Liver (tissue), 9 donors: ENCODE data around the gene PARM1. TPM values are rescaled to one million over a fixed set of nuclear protein-coding genes. Genes with fewer than 3 reads are reported as not detected.

Source experiments
- DNase-seq: peaks from one replicate; pipeline ENCODE4 v3.0.0-alpha.2; 2017; ENCODE audit warnings: low spot score
- H3K27ac ChIP-seq, 2 donors: one replicate each; pipeline ENCODE4 v1.7.0; 2013; ENCODE audit warnings: inconsistent platforms in 2 of 2, low read length in 2 of 2, control low read depth in 1 of 2, low read depth in 1 of 2, mild to moderate bottlenecking in 1 of 2
- H3K27me3 ChIP-seq, 4 donors: one replicate each; pipeline versions ENCODE4 v1.6.1 to v1.7.0; 2013; ENCODE audit warnings: low read length in 3 of 4, inconsistent platforms in 1 of 4, mild to moderate bottlenecking in 1 of 4, moderate library complexity in 1 of 4; ENCODE audit not compliant: control insufficient read depth in 4 of 4, insufficient read depth in 4 of 4
- H3K36me3 ChIP-seq, 4 donors: one replicate each; pipeline versions ENCODE4 v1.6.1 to v1.7.0; 2013; ENCODE audit warnings: low read length in 3 of 4, mild to moderate bottlenecking in 3 of 4, low read depth in 1 of 4, moderate library complexity in 1 of 4; ENCODE audit not compliant: control insufficient read depth in 4 of 4, insufficient read depth in 3 of 4
- H3K4me1 ChIP-seq, 4 donors: one replicate each; pipeline versions ENCODE4 v1.6.1 to v1.7.0; 2013; ENCODE audit warnings: low read length in 3 of 4, mild to moderate bottlenecking in 3 of 4, moderate library complexity in 1 of 4; ENCODE audit not compliant: control insufficient read depth in 4 of 4, insufficient read depth in 4 of 4
- H3K4me3 ChIP-seq, 3 donors: one replicate each; pipeline versions ENCODE4 v1.6.1 to v1.7.0; 2013; ENCODE audit warnings: low read length in 3 of 3, control low read depth in 1 of 3, low read depth in 1 of 3, mild to moderate bottlenecking in 1 of 3
- H3K9ac ChIP-seq, 2 donors: one replicate each; pipeline ENCODE4 v1.7.0; 2013; ENCODE audit warnings: low read length in 2 of 2, mild to moderate bottlenecking in 2 of 2, moderate library complexity in 2 of 2, control low read depth in 1 of 2, low read depth in 1 of 2
- H3K9me3 ChIP-seq, 4 donors: one replicate each; pipeline versions ENCODE4 v1.6.1 to v1.7.0; 2013; ENCODE audit warnings: low read length in 3 of 4; ENCODE audit not compliant: control insufficient read depth in 4 of 4
- EGR1 ChIP-seq, 2 donors: IDR thresholded peaks; 2 replicates each; pipeline ENCODE4 v1.6.1; 2016 to 2018; ENCODE audit warnings: antibody characterized with exemption in 2 of 2, low read depth in 2 of 2
- FOXA1 ChIP-seq: IDR thresholded peaks from 2 replicates; pipeline ENCODE4 v1.6.1; 2016; ENCODE audit warnings: antibody characterized with exemption
- GABPA ChIP-seq, 2 donors: IDR thresholded peaks in 1 of 2; conservative IDR thresholded peaks in 1 of 2; 2 replicates each; pipeline ENCODE4 v1.6.1; 2016; ENCODE audit warnings: antibody characterized with exemption in 2 of 2, mild to moderate bottlenecking in 1 of 2, moderate library complexity in 1 of 2
- HNF4G ChIP-seq: IDR thresholded peaks from 2 replicates; pipeline ENCODE4 v1.6.1; 2016; ENCODE audit warnings: antibody characterized with exemption
- JUND ChIP-seq, 2 donors: IDR thresholded peaks; 2 replicates each; pipeline ENCODE4 v1.6.1; 2016; ENCODE audit warnings: antibody characterized with exemption in 2 of 2
- NR2F2 ChIP-seq: IDR thresholded peaks from 2 replicates; pipeline ENCODE4 v1.6.1; 2016; ENCODE audit warnings: antibody characterized with exemption
- REST ChIP-seq: IDR thresholded peaks from 2 replicates; pipeline ENCODE4 v1.6.1; 2016; ENCODE audit warnings: antibody characterized with exemption, mild to moderate bottlenecking
- RXRA ChIP-seq, 2 donors: IDR thresholded peaks; 2 replicates each; pipeline ENCODE4 v1.6.1; 2017 to 2018; ENCODE audit warnings: antibody characterized with exemption in 2 of 2, mild to moderate bottlenecking in 1 of 2
- SP1 ChIP-seq: IDR thresholded peaks from 2 replicates; pipeline ENCODE4 v1.6.1; 2018; ENCODE audit warnings: antibody characterized with exemption, mild to moderate bottlenecking
- TAF1 ChIP-seq: conservative IDR thresholded peaks from 2 replicates; pipeline ENCODE4 v1.6.1; 2016; ENCODE audit warnings: antibody characterized with exemption, mild to moderate bottlenecking
- WGBS: extraction: QIAGEN DNeasy Blood & Tissue Kit; methylation state at CpG from one replicate; pipeline ENCODE4 v1.1.7; 2013; 5-methylcytosine and 5-hydroxymethylcytosine counted together
- polyA plus RNA-seq, 2 donors: library from polyadenylated mRNA; stranded (reverse) in 1 of 2; unstranded in 1 of 2; fragments of 200-250 nt in 1 of 2; fragments of >200 nt in 1 of 2; fragmentation: Nextera tagmentation in 1 of 2; extraction: Ambion mirVana in 1 of 2; gene quantifications; one replicate each; pipeline versions ENCODE4 v1.2.1 to v1.2.3, GENCODE V29; 2013 to 2015
- total RNA-seq, 2 donors: library from RNA; depleted of rRNA; stranded (reverse); fragments of >200 nt; gene quantifications; one replicate each; pipeline ENCODE4 v1.2.3, GENCODE V29; 2014
- TF ChIP-seq, protein P1 (sequence below): IDR thresholded peaks from 2 replicates; pipeline ENCODE4 v1.6.1; 2016; ENCODE audit warnings: antibody characterized with exemption
- TF ChIP-seq, protein P2 (sequence below): IDR thresholded peaks from 2 replicates; pipeline ENCODE4 v1.6.1; 2016; ENCODE audit warnings: antibody characterized with exemption
- TF ChIP-seq, protein P3 (sequence below): fragments of 150-350 bp; IDR thresholded peaks from 2 replicates; pipeline ENCODE4 v1.5.1; 2017; ENCODE audit warnings: improper control_type of control experiment, low read depth, low read length; ENCODE audit not compliant: missing input control
- donor health status: healthy.
- donor health status: healthy.
- donor health status: healthy.
- donor health status: healthy.
- donor health status: healthy.

Gene PARM1
- total and polyA plus RNA-seq, 4 donors: 0.42 to 2.2 (median 0.74) TPM

DNA sequence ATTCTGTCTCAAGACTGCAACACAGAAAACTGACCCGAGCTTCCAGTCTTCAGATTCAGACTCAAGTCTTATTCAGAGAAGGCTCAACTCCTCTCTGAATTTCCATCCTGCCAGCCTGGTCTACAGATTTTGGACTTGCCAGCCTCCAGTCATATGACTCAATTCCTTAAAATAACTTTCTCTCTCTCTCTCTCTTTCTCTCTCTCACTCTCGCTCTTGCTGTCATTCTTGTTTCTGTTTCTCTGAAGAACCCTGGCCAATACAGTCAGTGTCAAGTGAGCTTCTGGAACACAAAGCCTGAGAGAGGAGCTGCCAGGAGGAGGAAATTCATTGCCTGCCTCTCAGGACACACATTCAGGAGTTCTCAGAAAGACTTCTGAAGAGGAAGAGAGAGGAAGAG, 154.9 kb downstream of the PARM1 start:
- no peak for TF ChIP-seq HNF4G
- Histone ChIP-seq H3K27me3 (peaks cover 0 to 3% (median 0%) of the 10 kb centered on the region in 4 donors), H3K9me3 (no peaks in the 10 kb centered on the region), H3K36me3 (no peaks in the 10 kb centered on the region), H3K4me3 (no peak overlapping the region), H3K27ac (no peak overlapping the region), H3K4me1 (no peaks in the 10 kb centered on the region), H3K9ac (no peak overlapping the region)
- 83% methylated on average over 2 of the region's 2 CpGs for WGBS
- no peak for DNase-seq

GRCh38 chr4:75089206-75089605, 156.3 kb downstream of the PARM1 start:
- H3K27ac ChIP-seq: no peak overlapping the region
- 57% methylated on average over 4 of the region's 4 CpGs for WGBS
- DNase-seq: no peak

More at GRCh38 chr4:75089206-75089605, 156.3 kb downstream of the PARM1 start:
- Histone ChIP-seq H3K9ac (no peak overlapping the region), H3K4me3 (no peak overlapping the region), H3K4me1 (no peaks in the 10 kb centered on the region), H3K9me3 (no peaks in the 10 kb centered on the region), H3K27me3 (no peaks in the 10 kb centered on the region), H3K36me3 (no peaks in the 10 kb centered on the region)
- no peak for TF ChIP-seq SP1
- TF ChIP-seq, protein P1, sequence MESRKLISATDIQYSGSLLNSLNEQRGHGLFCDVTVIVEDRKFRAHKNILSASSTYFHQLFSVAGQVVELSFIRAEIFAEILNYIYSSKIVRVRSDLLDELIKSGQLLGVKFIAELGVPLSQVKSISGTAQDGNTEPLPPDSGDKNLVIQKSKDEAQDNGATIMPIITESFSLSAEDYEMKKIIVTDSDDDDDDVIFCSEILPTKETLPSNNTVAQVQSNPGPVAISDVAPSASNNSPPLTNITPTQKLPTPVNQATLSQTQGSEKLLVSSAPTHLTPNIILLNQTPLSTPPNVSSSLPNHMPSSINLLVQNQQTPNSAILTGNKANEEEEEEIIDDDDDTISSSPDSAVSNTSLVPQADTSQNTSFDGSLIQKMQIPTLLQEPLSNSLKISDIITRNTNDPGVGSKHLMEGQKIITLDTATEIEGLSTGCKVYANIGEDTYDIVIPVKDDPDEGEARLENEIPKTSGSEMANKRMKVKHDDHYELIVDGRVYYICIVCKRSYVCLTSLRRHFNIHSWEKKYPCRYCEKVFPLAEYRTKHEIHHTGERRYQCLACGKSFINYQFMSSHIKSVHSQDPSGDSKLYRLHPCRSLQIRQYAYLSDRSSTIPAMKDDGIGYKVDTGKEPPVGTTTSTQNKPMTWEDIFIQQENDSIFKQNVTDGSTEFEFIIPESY: no peak
- TF ChIP-seq HNF4G: no peak
- TF ChIP-seq EGR1 (IDR thresholded peaks at IDR 0.05; ENCODE audit: low read depth in 2 of 2): no peak
- no peak for TF ChIP-seq REST
- TF ChIP-seq, protein P2, sequence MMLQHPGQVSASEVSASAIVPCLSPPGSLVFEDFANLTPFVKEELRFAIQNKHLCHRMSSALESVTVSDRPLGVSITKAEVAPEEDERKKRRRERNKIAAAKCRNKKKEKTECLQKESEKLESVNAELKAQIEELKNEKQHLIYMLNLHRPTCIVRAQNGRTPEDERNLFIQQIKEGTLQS: no peak
- TF ChIP-seq TAF1: no peak
- no peak for TF ChIP-seq FOXA1
- no peak for TF ChIP-seq JUND (IDR thresholded peaks at IDR 0.05)
- TF ChIP-seq RXRA (IDR thresholded peaks at IDR 0.05): no peak
- no peak for TF ChIP-seq GABPA (IDR thresholded peaks at IDR 0.05 in 1 of 2, conservative IDR thresholded peaks at IDR 0.05 in 1 of 2)
- no peak for TF ChIP-seq NR2F2
- TF ChIP-seq, protein P3, sequence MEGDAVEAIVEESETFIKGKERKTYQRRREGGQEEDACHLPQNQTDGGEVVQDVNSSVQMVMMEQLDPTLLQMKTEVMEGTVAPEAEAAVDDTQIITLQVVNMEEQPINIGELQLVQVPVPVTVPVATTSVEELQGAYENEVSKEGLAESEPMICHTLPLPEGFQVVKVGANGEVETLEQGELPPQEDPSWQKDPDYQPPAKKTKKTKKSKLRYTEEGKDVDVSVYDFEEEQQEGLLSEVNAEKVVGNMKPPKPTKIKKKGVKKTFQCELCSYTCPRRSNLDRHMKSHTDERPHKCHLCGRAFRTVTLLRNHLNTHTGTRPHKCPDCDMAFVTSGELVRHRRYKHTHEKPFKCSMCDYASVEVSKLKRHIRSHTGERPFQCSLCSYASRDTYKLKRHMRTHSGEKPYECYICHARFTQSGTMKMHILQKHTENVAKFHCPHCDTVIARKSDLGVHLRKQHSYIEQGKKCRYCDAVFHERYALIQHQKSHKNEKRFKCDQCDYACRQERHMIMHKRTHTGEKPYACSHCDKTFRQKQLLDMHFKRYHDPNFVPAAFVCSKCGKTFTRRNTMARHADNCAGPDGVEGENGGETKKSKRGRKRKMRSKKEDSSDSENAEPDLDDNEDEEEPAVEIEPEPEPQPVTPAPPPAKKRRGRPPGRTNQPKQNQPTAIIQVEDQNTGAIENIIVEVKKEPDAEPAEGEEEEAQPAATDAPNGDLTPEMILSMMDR: no peak
